HG03442 (cell line): ENCODE measurements around the gene OSBPL5.
"Not testable (repeated sequence)": the region's sequence is repeated elsewhere in the genome, so short reads cannot be mapped to it uniquely, and the experiment has no call there.

Source experiments
- ATAC-seq: cut with Tn5 transposase; IDR thresholded peaks from one replicate; pipeline ENCODE4 v1.9.1; 2021; ENCODE audit warnings: mild to moderate bottlenecking, moderate library complexity; ENCODE audit not compliant: unreplicated experiment

The OSBPL5 gene

GRCh38 chr11:3183523-3183922, 18.4 kb upstream of the OSBPL5 start:
- ATAC-seq: no peak

- no peak for ATAC-seq
These were observed 17.3 kb upstream of the OSBPL5 start for GRCh38 chr11:3182462-3182852.

GRCh38 chr11:3181725-3182461, 16.8 kb upstream of the OSBPL5 start:
- ATAC-seq: no peak

- ATAC-seq: no peak
These were observed 15.8 kb upstream of the OSBPL5 start for GRCh38 chr11:3180869-3181268.

GRCh38 chr11:3178349-3178748, 13.2 kb upstream of the OSBPL5 start:
- no peak for ATAC-seq

- ATAC-seq: no peak
These were observed 12.8 kb upstream of the OSBPL5 start for GRCh38 chr11:3177931-3178330.

- ATAC-seq: no peak
These were observed 11.4 kb upstream of the OSBPL5 start for GRCh38 chr11:3176487-3176886.

- no peak for ATAC-seq
These were observed 10.1 kb upstream of the OSBPL5 start for GRCh38 chr11:3175194-3175593.

- ATAC-seq: no peak
These were observed 9.3 kb upstream of the OSBPL5 start for GRCh38 chr11:3174387-3174786.

GRCh38 chr11:3173795-3174194, 8.7 kb upstream of the OSBPL5 start:
- no peak for ATAC-seq

GRCh38 chr11:3171931-3172560, 6.9 kb upstream of the OSBPL5 start:
- ATAC-seq: no peak

GRCh38 chr11:3170756-3171650, 5.9 kb upstream of the OSBPL5 start:
- no peak for ATAC-seq

GRCh38 chr11:3170044-3170755, 5.1 kb upstream of the OSBPL5 start:
- no peak for ATAC-seq

- ATAC-seq: no peak
These were observed 4.3 kb upstream of the OSBPL5 start for GRCh38 chr11:3169255-3170043.

- not testable (repeated sequence) for ATAC-seq
These were observed 3.7 kb upstream of the OSBPL5 start for GRCh38 chr11:3168742-3169254.

GRCh38 chr11:3167143-3168119, 2.3 kb upstream of the OSBPL5 start:
- no peak for ATAC-seq

- no peak for ATAC-seq
These were observed 1.4 kb upstream of the OSBPL5 start for GRCh38 chr11:3166268-3167142.

GRCh38 chr11:3165916-3166267, 782 bp upstream of the OSBPL5 start:
- ATAC-seq: no peak
